ENCODE measurements around the gene NECTIN3. TPM values are rescaled to one million over a fixed set of nuclear protein-coding genes. Genes with fewer than 3 reads are reported as not detected.

NECTIN3 gene, protein sequence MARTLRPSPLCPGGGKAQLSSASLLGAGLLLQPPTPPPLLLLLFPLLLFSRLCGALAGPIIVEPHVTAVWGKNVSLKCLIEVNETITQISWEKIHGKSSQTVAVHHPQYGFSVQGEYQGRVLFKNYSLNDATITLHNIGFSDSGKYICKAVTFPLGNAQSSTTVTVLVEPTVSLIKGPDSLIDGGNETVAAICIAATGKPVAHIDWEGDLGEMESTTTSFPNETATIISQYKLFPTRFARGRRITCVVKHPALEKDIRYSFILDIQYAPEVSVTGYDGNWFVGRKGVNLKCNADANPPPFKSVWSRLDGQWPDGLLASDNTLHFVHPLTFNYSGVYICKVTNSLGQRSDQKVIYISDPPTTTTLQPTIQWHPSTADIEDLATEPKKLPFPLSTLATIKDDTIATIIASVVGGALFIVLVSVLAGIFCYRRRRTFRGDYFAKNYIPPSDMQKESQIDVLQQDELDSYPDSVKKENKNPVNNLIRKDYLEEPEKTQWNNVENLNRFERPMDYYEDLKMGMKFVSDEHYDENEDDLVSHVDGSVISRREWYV
- total RNA-seq (2022; extraction: Qiagen RNA extraction), result 17.0 to 24.1 TPM (median 20.3 TPM) in 5 replicates

DNA sequence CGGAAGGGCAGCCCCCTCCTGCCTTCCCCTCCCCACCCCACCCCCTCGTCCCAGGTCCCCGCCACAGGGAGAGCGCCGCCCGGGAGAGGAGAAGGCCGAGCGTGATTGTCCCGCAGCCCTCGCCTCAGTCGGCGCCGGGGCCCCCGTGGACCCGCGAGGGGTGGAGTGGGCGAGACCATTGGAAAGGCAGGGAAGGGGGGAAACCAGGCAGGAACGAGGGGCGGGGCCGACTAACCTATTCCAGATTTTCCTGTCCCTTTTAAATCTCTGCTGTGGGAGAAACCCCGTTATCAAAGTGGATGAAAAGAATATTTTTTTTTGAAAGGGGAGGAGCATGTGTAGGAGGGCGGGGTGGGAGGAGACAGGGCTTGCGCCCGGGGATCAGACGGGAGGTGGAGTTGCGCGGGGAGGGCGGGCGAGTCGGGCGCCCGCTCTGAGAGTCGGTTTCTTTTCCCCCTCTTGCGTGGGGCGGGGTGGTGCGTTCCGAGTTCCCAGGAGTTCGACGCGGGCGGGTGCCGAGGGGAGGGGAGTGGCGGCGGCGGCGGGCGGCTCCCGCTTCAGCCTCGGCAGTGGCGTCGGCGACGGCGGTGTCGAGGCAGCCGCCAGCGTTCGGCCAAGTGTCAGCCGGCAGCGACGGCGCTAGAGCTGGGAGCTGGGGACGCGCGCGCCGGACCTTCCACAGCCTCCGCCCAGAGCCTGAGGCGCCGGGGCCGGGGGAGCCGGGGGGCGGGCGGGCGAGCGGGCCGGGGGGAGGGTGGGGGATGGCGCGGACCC lies at the start of gene NECTIN3:
Gene NECTIN3 (plus strand): TSS at position 560 of the 774 bp plus-strand sequence. CDS start 202 bp downstream, at position 762.

